ENCODE data around the gene PAEP.

The PAEP gene

GRCh38 chr9:135601988-135602387, 40.4 kb downstream of the PAEP start:
- no peak overlapping the region for H3K4me3 ChIP-seq (ENCODE audit: low read length)
- no peaks in the 10 kb centered on the region for H3K9me3 ChIP-seq (ENCODE audit: control insufficient read depth, low read length)
- H3K36me3 ChIP-seq (ENCODE audit: control insufficient read depth, insufficient read depth, low read length): no peaks in the 10 kb centered on the region
- peaks cover 5% of the 10 kb centered on the region for H3K27me3 ChIP-seq (ENCODE audit: control insufficient read depth, insufficient read depth, low read length)
- no peak overlapping the region for H3K9ac ChIP-seq (ENCODE audit: low read length)
- H3K4me1 ChIP-seq (ENCODE audit: control insufficient read depth, insufficient read depth, low read length): no peaks in the 10 kb centered on the region

- Histone ChIP-seq H3K27me3 (ENCODE audit: control insufficient read depth, insufficient read depth, low read length) (peaks cover 5% of the 10 kb centered on the region), H3K9me3 (ENCODE audit: control insufficient read depth, low read length) (no peaks in the 10 kb centered on the region), H3K4me3 (ENCODE audit: low read length) (no peak overlapping the region), H3K9ac (ENCODE audit: low read length) (no peak overlapping the region), H3K4me1 (ENCODE audit: control insufficient read depth, insufficient read depth, low read length) (no peaks in the 10 kb centered on the region), H3K36me3 (ENCODE audit: control insufficient read depth, insufficient read depth, low read length) (no peaks in the 10 kb centered on the region)
Measured at GRCh38 chr9:135602789-135603481, 41.4 kb downstream of the PAEP start.

- peaks cover 5% of the 10 kb centered on the region for H3K27me3 ChIP-seq (ENCODE audit: control insufficient read depth, insufficient read depth, low read length)
- H3K9me3 ChIP-seq (ENCODE audit: control insufficient read depth, low read length): no peaks in the 10 kb centered on the region
- H3K9ac ChIP-seq (ENCODE audit: low read length): no peak overlapping the region
Measured at GRCh38 chr9:135604437-135605237, 43.1 kb downstream of the PAEP start.

GRCh38 chr9:135605238-135605781, 43.8 kb downstream of the PAEP start:
- no peaks in the 10 kb centered on the region for H3K9me3 ChIP-seq (ENCODE audit: control insufficient read depth, low read length)
- no peaks in the 10 kb centered on the region for H3K36me3 ChIP-seq (ENCODE audit: control insufficient read depth, insufficient read depth, low read length)
- H3K4me1 ChIP-seq (ENCODE audit: control insufficient read depth, insufficient read depth, low read length): no peaks in the 10 kb centered on the region
- H3K9ac ChIP-seq (ENCODE audit: low read length): no peak overlapping the region
- no peak overlapping the region for H3K4me3 ChIP-seq (ENCODE audit: low read length)
- H3K27me3 ChIP-seq (ENCODE audit: control insufficient read depth, insufficient read depth, low read length): peaks cover 5% of the 10 kb centered on the region

More at GRCh38 chr9:135604437-135605237, 43.1 kb downstream of the PAEP start:
- Histone ChIP-seq H3K4me3 (ENCODE audit: low read length) (no peak overlapping the region), H3K36me3 (ENCODE audit: control insufficient read depth, insufficient read depth, low read length) (no peaks in the 10 kb centered on the region), H3K4me1 (ENCODE audit: control insufficient read depth, insufficient read depth, low read length) (no peaks in the 10 kb centered on the region)

GRCh38 chr9:135606885-135607259, 45.3 kb downstream of the PAEP start:
- Histone ChIP-seq H3K4me1 (ENCODE audit: control insufficient read depth, insufficient read depth, low read length) (no peaks in the 10 kb centered on the region), H3K27me3 (ENCODE audit: control insufficient read depth, insufficient read depth, low read length) (peaks cover 5% of the 10 kb centered on the region), H3K4me3 (ENCODE audit: low read length) (no peak overlapping the region), H3K9ac (ENCODE audit: low read length) (no peak overlapping the region), H3K9me3 (ENCODE audit: control insufficient read depth, low read length) (no peaks in the 10 kb centered on the region), H3K36me3 (ENCODE audit: control insufficient read depth, insufficient read depth, low read length) (no peaks in the 10 kb centered on the region)

- Histone ChIP-seq H3K27me3 (ENCODE audit: control insufficient read depth, insufficient read depth, low read length) (peaks cover 5% of the 10 kb centered on the region), H3K9me3 (ENCODE audit: control insufficient read depth, low read length) (no peaks in the 10 kb centered on the region), H3K9ac (ENCODE audit: low read length) (no peak overlapping the region), H3K4me1 (ENCODE audit: control insufficient read depth, insufficient read depth, low read length) (no peaks in the 10 kb centered on the region), H3K36me3 (ENCODE audit: control insufficient read depth, insufficient read depth, low read length) (no peaks in the 10 kb centered on the region), H3K4me3 (ENCODE audit: low read length) (no peak overlapping the region)
Measured at GRCh38 chr9:135607401-135608293, 46.1 kb downstream of the PAEP start.

- no peaks in the 10 kb centered on the region for H3K4me1 ChIP-seq (ENCODE audit: control insufficient read depth, insufficient read depth, low read length)
- peaks cover 5% of the 10 kb centered on the region for H3K27me3 ChIP-seq (ENCODE audit: control insufficient read depth, insufficient read depth, low read length)
- no peaks in the 10 kb centered on the region for H3K9me3 ChIP-seq (ENCODE audit: control insufficient read depth, low read length)
- no peaks in the 10 kb centered on the region for H3K36me3 ChIP-seq (ENCODE audit: control insufficient read depth, insufficient read depth, low read length)
- H3K9ac ChIP-seq (ENCODE audit: low read length): no peak overlapping the region
- no peak overlapping the region for H3K4me3 ChIP-seq (ENCODE audit: low read length)
Measured at GRCh38 chr9:135608294-135608998, 46.9 kb downstream of the PAEP start.

- no peak overlapping the region for H3K9ac ChIP-seq (ENCODE audit: low read length)
- H3K27me3 ChIP-seq (ENCODE audit: control insufficient read depth, insufficient read depth, low read length): peaks cover 2% of the 10 kb centered on the region
- no peaks in the 10 kb centered on the region for H3K36me3 ChIP-seq (ENCODE audit: control insufficient read depth, insufficient read depth, low read length)
- H3K4me3 ChIP-seq (ENCODE audit: low read length): no peak overlapping the region
- no peaks in the 10 kb centered on the region for H3K9me3 ChIP-seq (ENCODE audit: control insufficient read depth, low read length)
- no peaks in the 10 kb centered on the region for H3K4me1 ChIP-seq (ENCODE audit: control insufficient read depth, insufficient read depth, low read length)
Measured at GRCh38 chr9:135608999-135609317, 47.4 kb downstream of the PAEP start.

- no peak overlapping the region for H3K9ac ChIP-seq (ENCODE audit: low read length)
- H3K4me3 ChIP-seq (ENCODE audit: low read length): no peak overlapping the region
- H3K4me1 ChIP-seq (ENCODE audit: control insufficient read depth, insufficient read depth, low read length): no peaks in the 10 kb centered on the region
- H3K9me3 ChIP-seq (ENCODE audit: control insufficient read depth, low read length): no peaks in the 10 kb centered on the region
- no peaks in the 10 kb centered on the region for H3K36me3 ChIP-seq (ENCODE audit: control insufficient read depth, insufficient read depth, low read length)
- no peaks in the 10 kb centered on the region for H3K27me3 ChIP-seq (ENCODE audit: control insufficient read depth, insufficient read depth, low read length)
Measured at GRCh38 chr9:135609366-135609955, 47.9 kb downstream of the PAEP start.

GRCh38 chr9:135610290-135611141, 49.0 kb downstream of the PAEP start:
- no peaks in the 10 kb centered on the region for H3K4me1 ChIP-seq (ENCODE audit: control insufficient read depth, insufficient read depth, low read length)
- H3K9me3 ChIP-seq (ENCODE audit: control insufficient read depth, low read length): no peaks in the 10 kb centered on the region
- no peak overlapping the region for H3K4me3 ChIP-seq (ENCODE audit: low read length)
- no peaks in the 10 kb centered on the region for H3K36me3 ChIP-seq (ENCODE audit: control insufficient read depth, insufficient read depth, low read length)
- no peaks in the 10 kb centered on the region for H3K27me3 ChIP-seq (ENCODE audit: control insufficient read depth, insufficient read depth, low read length)
- no peak overlapping the region for H3K9ac ChIP-seq (ENCODE audit: low read length)
